Measurements from ENCODE around the gene CP. TPM values are rescaled to one million over a fixed set of nuclear protein-coding genes. Genes with fewer than 3 reads are reported as not detected.

Gene CP
- total RNA-seq, 1 donor from 2014 or later: 17.5 TPM

DNA sequence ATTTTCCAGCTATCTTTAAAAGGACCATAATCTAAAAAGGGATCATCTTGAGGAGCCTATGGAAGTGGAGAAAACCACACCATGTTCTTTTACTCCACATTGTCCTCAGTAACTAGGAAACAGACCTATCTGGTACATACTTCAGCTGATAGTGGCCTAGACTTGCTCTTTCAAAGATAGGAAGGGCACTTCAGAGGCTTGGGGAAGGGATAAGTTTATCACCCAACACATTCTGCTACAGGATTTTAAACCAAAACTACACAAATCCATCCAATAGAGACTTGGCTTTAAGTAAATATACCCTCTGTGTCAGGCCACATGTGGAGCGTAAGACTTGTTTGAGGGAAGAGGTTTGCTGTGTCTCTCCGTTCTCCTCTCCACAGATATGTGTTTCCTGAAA is 35.4 kb downstream of the CP start:
- DNase-seq (ENCODE audit: low spot score): no peak

DNA sequence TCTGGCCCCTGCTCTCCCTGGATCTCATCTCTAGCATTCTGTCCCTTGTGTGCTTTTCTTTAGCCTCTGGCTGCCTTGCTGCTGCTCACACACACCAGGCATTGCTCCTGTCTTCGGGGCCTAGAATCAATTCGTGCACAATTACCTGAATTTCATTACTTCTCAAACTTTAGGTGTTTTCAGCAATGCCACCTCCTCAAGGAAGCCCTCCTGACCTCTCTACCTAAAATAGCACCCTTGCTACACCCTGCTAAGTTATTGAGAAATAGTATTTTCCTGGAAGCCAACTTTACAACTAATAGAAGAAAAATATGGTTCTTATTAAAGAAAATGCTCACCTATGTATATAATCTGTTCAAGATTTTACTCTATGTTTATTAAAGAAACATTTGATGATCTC is 40.4 kb downstream of the CP start:
- no peak for DNase-seq (ENCODE audit: low spot score)

DNA sequence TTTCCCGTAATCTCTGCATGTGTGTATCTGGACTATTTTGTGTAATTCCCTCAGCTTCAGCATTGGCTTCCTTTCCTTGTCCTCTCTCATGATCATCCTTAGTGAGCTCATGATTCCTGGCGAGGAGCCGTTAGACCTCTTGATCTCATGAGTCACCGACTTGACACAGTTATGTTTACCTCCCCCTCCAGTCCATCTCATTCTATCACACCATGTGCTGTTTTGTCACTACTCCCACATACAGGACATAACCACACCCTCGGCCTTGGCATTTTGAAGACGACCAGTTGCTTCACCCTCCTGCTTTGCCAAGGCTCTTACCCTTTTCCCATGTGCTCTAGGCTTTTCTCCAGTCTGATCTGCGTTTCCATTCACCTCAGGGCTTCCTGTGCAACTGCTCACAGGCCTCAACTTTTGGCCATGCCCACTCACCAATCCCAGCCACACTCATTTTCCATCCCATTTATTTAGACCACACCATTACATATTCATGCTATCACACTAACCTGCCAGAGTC is 41.5 kb downstream of the CP start:
- DNase-seq (ENCODE audit: low spot score): no peak

DNA sequence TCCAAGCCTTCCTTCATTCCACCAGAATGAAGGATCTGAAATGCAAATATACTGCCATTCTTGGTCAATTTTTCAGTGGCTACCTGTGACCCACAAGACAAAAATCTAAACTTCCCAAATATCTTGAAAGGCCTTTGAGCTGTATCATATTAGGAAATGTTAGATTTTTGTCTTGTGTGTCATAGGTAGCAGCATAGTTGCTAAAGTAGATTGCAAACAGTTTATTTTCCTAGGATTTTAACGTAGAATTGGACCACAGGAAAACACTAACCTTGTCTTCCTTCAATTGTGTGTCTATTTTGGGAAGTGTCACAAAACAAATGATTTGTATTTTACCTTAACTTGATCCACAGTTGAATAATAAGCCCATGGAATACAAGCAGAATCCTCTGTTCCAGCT is 42.4 kb downstream of the CP start:
- no peak for DNase-seq (ENCODE audit: low spot score)

DNA sequence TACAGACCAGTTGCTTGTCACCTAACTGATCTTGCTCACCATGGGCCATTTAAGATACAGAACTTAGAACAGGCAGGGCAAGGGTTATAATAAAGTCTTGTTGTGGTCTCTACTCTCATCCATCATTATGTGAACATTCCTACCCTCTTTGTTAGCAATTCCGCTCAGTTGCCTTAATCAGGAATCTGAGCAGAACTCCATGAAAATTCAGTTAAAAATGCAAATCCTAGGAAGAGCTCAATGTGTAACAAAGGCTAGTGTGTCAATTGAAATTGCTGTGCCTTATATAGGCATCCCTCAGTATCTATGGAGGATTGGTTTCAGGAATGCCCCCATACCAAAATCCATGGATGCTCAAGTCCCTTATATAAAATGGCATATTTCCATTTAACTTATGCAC is 44.5 kb downstream of the CP start:
- no peak for DNase-seq (ENCODE audit: low spot score)

DNA sequence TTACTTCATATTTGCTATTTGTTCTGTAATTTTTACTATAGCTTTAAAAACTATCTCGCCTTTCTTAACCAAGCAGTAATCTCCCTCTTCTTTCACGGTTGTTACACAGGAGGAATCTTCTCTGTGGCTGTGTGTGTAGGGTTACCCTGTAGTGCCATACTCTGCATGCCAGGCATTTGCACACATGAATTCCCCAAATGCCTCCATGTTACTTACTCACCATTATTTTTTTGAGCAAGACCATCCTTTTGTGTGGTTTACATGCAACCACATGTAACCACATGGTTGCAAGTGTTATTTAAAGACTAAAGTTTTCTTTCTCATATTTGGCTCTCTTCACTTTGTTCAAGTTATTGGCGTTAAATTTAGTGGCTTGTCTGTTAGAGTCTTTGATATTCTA is 46.7 kb downstream of the CP start:
- no peak for DNase-seq (ENCODE audit: low spot score)

DNA sequence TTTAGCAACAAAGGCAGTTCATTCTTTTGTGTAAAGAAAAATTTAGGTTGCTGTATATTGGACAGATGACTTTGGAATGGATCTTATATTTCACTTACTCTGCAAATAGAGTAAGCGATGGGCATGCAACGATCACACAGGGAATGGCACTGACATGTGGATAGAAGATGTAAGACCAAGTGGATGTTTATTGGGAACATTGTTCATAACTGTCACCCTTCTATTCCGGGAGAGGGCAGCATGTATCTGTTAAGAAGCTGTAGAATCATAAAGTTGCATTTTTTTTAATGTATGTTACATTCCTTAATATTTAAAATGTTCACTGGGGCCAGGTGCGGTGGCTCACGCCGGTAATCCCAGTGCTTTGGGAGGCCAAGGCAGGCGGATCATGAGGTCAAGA is 51.0 kb downstream of the CP start:
- DNase-seq (ENCODE audit: low spot score): no peak

DNA sequence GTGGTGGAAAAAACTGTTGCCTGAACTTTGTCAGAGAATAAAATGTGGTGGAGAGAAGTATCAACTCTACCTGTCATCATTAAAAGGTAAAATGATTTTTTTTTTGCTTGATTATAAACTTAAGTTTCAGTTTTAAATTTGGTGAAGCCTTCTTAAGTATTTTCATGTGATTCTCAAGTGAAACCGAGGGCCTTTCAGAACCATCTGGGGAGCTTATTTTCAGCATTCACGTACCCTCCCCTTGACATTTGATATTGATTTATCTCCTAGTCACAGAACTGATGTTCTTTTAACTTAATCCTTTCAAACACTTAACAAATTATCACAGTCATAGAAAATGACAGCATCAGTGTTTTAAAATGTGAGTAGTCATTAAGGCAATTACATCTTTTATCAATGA is 53.7 kb downstream of the CP start:
- DNase-seq (ENCODE audit: low spot score): no peak

DNA sequence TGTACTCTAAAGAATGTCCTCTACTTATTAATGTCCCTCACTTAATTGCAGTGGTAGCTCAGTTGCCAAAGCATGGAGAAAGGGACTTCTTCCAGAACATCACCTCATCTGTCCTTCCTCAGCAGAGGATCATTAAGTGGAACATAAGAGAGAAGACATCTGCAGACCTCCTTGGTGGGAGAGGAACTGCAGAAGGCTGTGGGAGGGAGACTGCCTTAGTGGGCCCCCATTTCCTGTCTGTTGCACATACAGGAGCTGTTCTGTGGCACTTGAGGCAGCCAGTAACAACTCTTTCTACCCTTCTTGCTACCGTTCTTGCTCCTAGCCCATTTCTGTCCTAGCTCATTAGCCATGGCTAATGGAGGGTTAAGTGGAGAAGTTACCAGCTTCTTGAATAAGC is 58.6 kb downstream of the CP start:
- DNase-seq (ENCODE audit: low spot score): no peak

DNA sequence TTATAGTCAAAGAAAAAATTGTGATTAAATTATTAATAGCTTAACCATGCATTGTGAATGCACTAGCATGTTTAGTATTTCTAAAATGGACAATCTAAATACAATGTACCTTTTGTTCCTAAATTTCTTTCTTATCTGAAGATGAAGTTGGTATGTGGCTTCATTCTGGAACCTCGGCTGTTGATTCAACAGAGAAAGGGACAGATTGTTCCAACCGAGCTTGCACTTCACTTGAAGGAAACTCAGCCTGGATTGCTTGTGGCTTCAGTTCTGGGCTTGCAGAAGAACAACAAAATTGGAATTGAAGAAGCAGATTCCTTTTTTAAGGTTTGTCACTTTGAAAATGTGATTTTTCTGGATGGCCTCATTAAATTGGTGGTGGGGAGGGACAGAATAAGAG is 59.6 kb downstream of the CP start:
- DNase-seq (ENCODE audit: low spot score): no peak

DNA sequence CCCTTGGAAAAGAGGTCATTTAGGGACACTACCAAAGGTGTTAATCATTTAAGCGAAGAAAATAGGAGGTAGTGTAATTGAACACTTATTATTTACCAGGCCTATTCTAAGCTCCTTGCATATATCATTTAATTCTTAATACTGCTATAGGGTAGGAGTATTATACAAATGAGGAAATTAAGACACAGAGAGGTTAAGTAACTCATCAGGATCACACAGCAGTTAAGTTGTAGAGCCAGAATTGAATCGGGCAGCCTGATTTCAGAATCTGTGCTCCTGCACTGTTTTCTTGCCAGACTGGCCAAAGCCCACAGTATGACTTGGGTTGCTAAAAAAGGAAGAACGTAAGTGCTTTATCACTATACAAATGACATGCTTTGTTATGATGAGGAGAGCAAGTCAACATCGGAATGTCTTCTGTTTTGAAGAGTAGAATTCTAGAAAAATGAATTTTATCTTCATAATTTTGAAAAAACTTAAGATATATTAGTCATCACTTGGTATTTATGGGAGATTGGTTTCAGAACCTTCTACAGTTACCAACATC is 60.8 kb downstream of the CP start:
- no peak for DNase-seq (ENCODE audit: low spot score)

DNA sequence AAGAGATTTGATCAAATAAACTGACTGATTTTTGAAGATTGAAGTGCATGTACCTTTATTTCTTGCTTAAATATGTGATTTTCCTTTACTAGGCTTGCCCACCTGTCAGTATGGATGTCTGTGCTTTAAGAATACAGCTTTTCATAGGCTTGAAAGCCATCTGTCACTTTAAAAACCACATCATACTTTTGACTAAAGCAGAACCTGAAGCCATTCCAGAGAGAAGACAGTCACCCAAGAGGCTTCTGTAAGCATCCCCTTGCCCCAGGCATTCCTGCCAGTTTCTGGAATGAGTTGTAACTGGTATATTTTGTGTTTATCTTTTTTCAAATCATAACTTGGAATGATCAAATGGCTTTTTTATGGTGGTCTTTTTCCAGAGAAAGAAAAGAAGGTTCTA is 68.2 kb downstream of the CP start:
- no peak for DNase-seq (ENCODE audit: low spot score)

DNA sequence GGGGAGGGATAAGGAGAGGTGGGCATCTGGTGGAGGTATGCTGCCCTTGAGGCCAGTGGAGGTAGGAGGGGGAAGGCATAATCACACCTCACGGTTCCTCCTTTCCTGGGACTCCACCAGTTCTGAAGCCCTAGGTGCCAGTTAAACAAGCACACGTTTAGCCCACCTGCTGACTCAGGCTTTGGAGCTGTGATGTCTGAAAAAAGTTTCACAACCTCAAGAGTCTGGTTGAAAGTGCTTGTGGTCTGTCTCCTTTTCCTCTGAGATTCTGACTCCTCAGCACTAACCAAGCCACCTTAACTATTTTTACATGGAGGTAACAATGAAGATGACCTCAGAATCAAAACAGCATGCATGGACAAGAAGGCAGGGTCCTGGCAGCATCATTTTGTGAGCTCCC is 69.2 kb downstream of the CP start:
- no peak for DNase-seq (ENCODE audit: low spot score)

DNA sequence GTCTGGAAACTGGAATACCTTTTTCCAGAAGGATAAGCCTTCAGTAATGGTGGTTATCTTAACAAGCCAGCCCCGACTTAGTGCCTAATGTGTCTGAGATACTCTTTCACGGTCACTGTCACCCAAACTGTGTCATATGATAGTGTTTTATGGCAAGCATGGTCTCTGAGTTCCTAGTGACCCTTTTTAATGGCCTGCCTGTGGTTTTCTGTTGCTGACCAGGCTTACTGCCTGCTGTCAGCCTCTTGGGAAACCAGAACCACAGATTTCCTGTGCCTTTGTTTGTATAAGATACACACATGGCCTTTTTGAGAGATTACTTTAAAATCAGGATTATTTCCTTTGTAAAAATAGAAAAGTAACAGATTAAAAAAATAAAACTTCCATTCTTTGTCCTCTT is 69.8 kb downstream of the CP start:
- no peak for DNase-seq (ENCODE audit: low spot score)

DNA sequence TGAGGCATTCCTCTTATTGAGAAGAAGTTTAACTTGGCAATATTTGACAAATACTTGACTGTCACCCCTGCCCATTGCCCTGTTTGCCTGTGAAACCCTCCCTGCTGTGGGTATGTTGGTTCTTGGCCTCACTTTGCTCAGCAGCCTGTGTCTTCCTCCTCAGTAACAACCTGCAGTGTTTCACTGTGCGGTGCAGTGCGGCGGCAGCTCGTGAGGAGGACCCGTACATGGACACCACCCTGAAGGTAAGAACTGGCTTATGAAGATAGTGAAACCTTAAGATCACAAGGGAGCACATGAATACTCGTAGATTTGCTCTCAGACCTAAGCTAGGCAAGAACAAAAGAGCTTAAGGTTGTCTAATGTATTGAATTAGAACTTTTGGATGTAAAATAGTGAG is 71.2 kb downstream of the CP start:
- DNase-seq (ENCODE audit: low spot score): no peak

DNA sequence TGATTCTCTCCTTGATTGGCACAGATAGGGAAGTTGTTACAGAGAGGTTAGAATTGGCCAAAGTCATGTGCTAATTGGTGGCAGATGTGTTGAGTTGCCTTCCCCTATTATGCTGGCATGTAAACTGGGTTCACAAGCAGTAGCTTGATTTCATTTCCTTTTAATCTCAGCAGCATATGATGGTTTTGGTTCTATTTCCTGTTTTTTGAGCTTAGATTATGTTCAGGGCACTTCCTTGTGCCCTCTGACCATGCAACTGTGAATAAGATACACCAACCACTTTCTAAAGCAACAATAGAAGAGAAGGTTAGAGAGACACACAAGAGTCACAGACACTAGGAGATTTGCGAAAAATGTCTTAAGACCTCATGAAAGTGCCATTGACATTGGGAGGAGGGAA is 75.7 kb downstream of the CP start:
- DNase-seq (ENCODE audit: low spot score): no peak

DNA sequence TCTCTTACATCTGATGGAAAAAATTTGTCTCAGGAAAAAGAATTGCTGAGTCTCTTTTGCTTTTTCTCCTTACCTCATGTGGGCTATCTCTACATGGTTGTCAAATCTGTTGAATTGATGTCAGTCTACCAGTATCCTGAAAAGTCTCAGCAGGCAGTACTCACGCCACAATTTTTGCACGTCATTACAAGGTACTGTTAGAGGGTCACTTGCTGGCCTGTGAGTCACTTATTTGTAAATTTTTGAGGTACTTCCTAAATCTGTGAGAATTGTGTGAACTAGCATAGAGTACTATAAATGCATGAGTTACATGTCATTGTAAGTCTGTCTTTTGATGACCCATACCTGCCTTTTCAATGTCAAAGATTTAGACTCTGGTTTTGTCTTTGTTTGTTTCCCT is 76.3 kb downstream of the CP start:
- DNase-seq (ENCODE audit: low spot score): no peak

DNA sequence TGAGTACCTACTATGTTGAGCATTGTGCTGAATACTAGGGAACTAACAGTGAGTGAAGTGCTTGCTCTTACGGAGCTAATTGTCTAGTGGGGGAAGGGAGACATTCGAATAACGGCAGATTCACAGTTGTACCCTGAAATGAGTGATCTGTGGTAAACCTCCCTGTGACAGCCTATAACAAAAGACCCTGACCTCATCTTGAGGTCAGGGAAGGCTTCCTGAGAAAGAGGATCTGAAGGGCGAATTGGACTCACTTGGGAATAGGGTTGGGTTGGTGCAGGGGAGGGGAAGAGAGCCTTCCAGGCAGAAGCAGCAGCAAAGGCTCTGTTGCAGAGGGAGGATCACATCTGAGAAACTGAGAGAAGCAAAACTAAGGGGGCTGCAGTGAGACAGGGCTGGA is 78.9 kb downstream of the CP start:
- DNase-seq (ENCODE audit: low spot score): no peak

DNA sequence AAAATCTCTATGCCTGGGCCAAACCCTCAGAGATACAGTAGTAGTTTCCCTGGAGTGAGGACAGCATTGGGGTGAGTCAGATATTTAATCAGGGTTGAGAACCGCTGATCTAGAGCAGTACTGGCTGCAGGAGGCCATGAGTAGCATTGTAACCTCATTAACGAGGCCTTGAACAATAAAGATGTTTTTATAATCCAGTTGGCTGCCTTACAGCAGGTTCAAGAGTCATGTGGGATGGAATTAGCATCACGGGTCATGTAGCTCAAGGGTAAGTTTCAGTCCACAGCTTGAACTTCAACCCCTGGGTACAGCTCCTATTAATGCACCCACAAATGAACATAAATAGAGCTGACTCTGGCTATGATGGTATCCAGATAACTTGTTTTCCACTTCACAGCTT is 87.1 kb downstream of the CP start:
- DNase-seq (ENCODE audit: low spot score): no peak

DNA sequence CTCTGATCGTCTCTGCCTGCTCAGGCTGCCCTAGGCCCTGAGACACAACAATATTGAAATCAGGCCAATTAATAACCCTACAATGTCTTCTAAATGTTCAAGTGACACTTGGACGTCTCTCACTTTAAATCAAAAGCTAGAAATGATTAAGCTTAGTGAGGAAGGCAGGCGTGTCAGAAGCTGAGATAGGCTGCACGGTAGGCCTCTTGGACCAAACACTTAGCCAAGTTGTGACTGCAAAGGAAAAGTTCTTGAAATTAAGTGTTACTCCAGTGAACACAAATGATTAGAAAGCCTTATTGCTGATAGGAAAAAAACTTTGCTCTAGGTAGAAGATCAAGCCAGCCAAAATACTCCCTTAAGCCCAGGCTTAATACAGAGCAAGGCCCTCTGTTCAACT is 90.0 kb downstream of the CP start:
- DNase-seq (ENCODE audit: low spot score): no peak

DNA sequence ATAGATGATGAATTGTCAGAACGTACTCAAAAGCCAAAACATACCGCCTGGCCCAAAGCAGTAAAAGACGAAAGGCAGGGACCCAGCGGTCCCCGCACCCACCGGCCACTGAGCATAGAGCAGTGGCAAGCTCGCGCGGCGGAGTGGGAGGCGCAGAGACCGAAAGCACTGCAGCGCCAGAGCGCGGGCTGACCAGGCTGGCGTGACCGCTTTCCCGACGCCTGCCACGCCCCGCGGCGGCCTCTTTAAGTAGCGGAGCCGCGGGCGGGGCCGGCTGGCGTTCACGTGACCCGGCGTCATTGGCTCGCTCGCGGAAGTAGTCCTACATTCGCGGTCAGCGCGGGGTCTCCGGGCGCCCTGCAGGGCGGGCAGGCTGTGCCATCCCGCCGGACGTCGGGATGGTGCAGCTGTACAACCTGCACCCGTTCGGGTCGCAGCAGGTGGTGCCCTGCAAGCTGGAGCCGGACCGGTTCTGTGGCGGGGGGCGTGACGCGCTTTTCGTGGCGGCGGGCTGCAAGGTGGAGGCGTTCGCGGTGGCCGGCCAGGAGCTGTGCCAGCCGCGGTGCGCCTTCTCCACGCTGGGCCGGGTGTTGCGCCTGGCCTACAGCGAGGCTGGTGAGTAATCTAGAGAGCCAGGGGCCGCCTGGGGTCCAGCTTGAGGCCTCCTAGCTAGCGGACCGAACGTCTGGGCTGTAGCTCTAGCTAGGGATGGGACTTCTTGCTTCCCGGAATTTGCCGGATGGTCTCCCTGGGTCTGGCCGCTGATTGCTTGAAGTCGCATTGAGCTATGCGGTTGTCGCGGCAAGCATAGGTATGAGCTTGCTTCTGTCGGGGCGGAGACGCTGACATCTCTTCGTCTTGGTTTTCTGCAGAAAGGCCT is 92.1 kb downstream of the CP start, which contains the start of gene HPS3:
TSS of gene HPS3 (plus strand) at position 313 of the 880 bp plus-strand sequence. CDS start at position 399, 86 bp downstream.
- DNase-seq (ENCODE audit: low spot score): peak; percentile 97

DNA sequence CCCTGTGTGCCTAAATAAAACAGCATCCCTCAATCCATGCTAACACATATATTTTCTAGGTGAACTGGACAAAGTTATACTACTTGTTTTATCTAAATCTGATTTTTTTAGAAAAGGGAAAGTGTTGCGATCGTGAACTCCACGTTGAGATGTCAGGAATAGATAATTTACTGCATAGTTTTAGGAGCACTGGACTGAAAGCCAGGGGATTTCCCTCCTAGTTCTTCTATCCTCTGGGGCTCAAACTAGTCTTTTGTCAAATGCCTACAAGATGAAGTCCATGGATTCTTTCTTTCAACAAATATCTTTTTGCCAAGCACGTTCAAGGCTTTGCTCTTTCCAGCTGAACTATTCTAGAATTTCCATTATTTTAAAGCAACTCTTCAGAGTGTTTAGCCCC is 92.8 kb downstream of the CP start:
- DNase-seq (ENCODE audit: low spot score): no peak
